HepG2 (cell line): ENCODE measurements around the gene TBR1. TPM values are rescaled to one million over a fixed set of nuclear protein-coding genes. Genes with fewer than 3 reads are reported as not detected.

Source experiments
- ARNT2 ChIP-seq: sonication (generic); formaldehyde crosslinking; IDR thresholded peaks from 2 replicates; pipeline ENCODE4 v1.8.0; 2022; ENCODE audit warnings: mild to moderate bottlenecking, low read depth, missing genetic modification reagents, moderate library complexity
- ASH2L ChIP-seq: fragments of 300-600, 200-600 bp; sonication (generic); IDR thresholded peaks from 2 replicates; pipeline ENCODE4 v1.7.0; 2017; ENCODE audit warnings: low read depth, mild to moderate bottlenecking, moderate library complexity, mixed read lengths, low read length; ENCODE audit not compliant: insufficient read length
- ELF4 ChIP-seq: sonication (generic); formaldehyde crosslinking; IDR thresholded peaks from 2 replicates; pipeline ENCODE4 v1.5.0; 2020; ENCODE audit warnings: missing genetic modification reagents, mild to moderate bottlenecking, moderate library complexity, borderline replicate concordance
- MAF1 ChIP-seq: sonication (generic); formaldehyde crosslinking; IDR thresholded peaks from 2 replicates; pipeline ENCODE4 v1.5.0; 2020; ENCODE audit warnings: missing genetic modification reagents, borderline replicate concordance
- MAFF ChIP-seq: IDR thresholded peaks from 2 replicates; pipeline ENCODE4 v1.6.1; 2011; ENCODE audit warnings: low read depth, low read length, improper control_type of control experiment
- ONECUT2 ChIP-seq: sonication (generic); formaldehyde crosslinking; IDR thresholded peaks from 2 replicates; pipeline ENCODE4 v1.4.0; 2020; ENCODE audit warnings: missing genetic modification reagents
- RAD21 ChIP-seq: fragments of 450-650 bp; formaldehyde crosslinking; IDR thresholded peaks from 2 replicates; pipeline ENCODE4 v1.5.0; 2020; ENCODE audit warnings: mild to moderate bottlenecking
- SALL2 ChIP-seq: sonication (generic); formaldehyde crosslinking; IDR thresholded peaks from 2 replicates; pipeline ENCODE4 v1.8.1; 2023; ENCODE audit warnings: mild to moderate bottlenecking, missing genetic modification reagents, inconsistent platforms
- SMAD1 ChIP-seq: sonication (generic); formaldehyde crosslinking; IDR thresholded peaks from 2 replicates; pipeline ENCODE4 v1.4.0; 2020; ENCODE audit warnings: missing genetic modification reagents, low read depth, mild to moderate bottlenecking, borderline replicate concordance
- STAG1 ChIP-seq: sonication (generic); formaldehyde crosslinking; IDR thresholded peaks from 2 replicates; pipeline ENCODE4 v1.4.0; 2020; ENCODE audit warnings: missing genetic modification reagents
- ZNF20 ChIP-seq: sonication (generic); formaldehyde crosslinking; IDR thresholded peaks from 2 replicates; pipeline ENCODE4 v1.4.0; 2020; ENCODE audit warnings: mild to moderate bottlenecking, moderate library complexity, missing genetic modification reagents
- ZNF263 ChIP-seq: sonication (generic); formaldehyde crosslinking; IDR thresholded peaks from 2 replicates; pipeline ENCODE4 v1.4.0; 2020; ENCODE audit warnings: missing genetic modification reagents
- ZNF501 ChIP-seq: sonication (generic); formaldehyde crosslinking; IDR thresholded peaks from 2 replicates; pipeline ENCODE4 v1.5.1; 2020; ENCODE audit warnings: mild to moderate bottlenecking, moderate library complexity, missing genetic modification reagents
- polyA plus RNA-seq, 8 experiments: library from polyadenylated mRNA; depleted of rRNA in 3 of 8; stranded (reverse) in 7 of 8; unstranded in 1 of 8; fragments of >200 nt; fragmentation: Illumina TruSeq in 4 of 8; extraction: Trizol in 4 of 8; gene quantifications; 2 replicates each; pipeline versions ENCODE4 v1.2.1 to v1.2.3, GENCODE V29; 2011 to 2016; ENCODE audit warnings: low read depth in 4 of 8, missing spikeins in 1 of 8, mixed read lengths in 1 of 8; ENCODE audit not compliant: insufficient read depth in 1 of 8
- total RNA-seq, 5 experiments: library from RNA; depleted of rRNA; stranded (reverse); fragments of >200 nt; fragmentation: Illumina TruSeq; extraction: Trizol; gene quantifications; 2 replicates each; pipeline ENCODE4 v1.2.3, GENCODE V29; 2016; ENCODE audit warnings: low read depth in 1 of 5
- TF ChIP-seq, protein P1 (sequence below): sonication (generic); formaldehyde crosslinking; IDR thresholded peaks from 2 replicates; pipeline ENCODE4 v1.5.1; 2020; ENCODE audit warnings: mild to moderate bottlenecking, missing genetic modification reagents, moderate library complexity
- TF ChIP-seq, protein P2 (sequence below): sonication (generic); formaldehyde crosslinking; IDR thresholded peaks from 2 replicates; pipeline ENCODE4 v1.9.0; 2021; ENCODE audit warnings: mild to moderate bottlenecking, missing genetic modification reagents
- TF ChIP-seq, protein P3 (sequence below), 2 experiments: sonication (generic) in 1 of 2; formaldehyde crosslinking in 1 of 2; IDR thresholded peaks; 2 replicates each; pipeline versions ENCODE4 v1.4.0 to v1.6.1; 2018 to 2020; ENCODE audit warnings: missing genetic modification reagents in 2 of 2, borderline replicate concordance in 1 of 2, low read depth in 1 of 2, mild to moderate bottlenecking in 1 of 2, missing biosample characterization in 1 of 2
- TF ChIP-seq, protein P4 (sequence below): sonication (generic); formaldehyde crosslinking; IDR thresholded peaks from 2 replicates; pipeline ENCODE4 v1.8.1; 2023; ENCODE audit warnings: mild to moderate bottlenecking, missing genetic modification reagents

The TBR1 gene
- total and polyA plus RNA-seq, 2 of the 13 experiments (the other 11 are each of a cell fraction or from before 2014, with no cell fraction given): not detected

DNA sequence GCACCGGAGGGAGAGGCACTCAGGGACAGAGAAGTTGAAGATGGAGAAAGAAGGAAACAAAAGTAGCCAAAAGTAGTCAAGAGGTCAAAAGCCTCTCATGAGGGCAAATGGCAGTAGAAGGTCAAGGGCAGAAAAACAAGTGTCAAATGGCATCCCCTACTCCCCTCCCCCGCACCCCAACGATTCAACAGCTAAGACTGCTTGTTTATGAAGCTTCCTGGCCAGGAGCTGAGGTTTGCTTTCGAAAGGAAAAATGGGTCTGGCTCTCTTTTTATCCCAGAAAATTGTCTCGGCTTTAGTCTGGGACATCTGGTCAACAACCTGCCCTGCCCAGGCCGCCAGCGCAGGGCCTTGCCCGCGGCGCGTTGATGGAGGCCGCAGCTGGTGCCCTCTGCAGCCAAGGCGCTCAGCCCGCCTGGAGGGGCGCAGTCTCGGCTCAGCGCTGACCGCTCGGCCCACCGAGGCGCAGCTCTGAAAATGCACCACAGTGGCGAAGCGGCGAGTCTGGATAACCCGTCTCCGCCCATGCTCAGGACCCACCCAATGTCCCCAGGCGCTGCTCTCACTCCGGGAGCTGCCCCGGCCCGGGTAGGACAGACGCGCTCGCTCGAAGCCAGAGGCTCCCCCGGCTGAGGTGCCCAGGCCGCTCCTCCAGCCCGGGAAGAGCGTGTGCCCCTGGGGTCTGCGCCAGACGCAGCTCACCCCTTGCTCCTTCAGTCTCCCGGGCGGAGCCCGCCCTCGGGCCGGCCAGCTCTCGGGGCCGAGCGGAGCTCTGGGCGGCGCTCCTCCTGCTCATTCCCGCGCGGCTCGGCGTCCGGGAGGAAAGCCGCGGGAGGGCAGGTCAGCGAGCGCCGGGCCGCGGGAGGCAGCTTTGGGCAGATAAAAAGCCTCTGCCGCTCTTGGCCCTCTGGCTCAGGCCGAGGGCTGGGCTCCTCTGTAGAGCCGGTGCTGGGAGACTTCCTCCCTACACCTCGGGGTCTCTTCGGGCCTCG, 1.8 kb upstream of the TBR1 start (continued):
- TF ChIP-seq ASH2L (peak; percentile 30), ARNT2 (CRISPR knock-in tag) (peak; percentile 32; the same call in 1 of the 2 replicates), ZNF263 (CRISPR knock-in tag) (0 out of 2 replicates have a peak, but pooled peaks have one; percentile 31), ZNF501 (peak; percentile 91), RAD21 (CRISPR knock-in tag) (0 out of 2 replicates have a peak, but pooled peaks have one; percentile 26), SALL2 (CRISPR knock-in tag) (peak; percentile 72; the same call in 1 of the 2 replicates), STAG1 (CRISPR knock-in tag) (peak; percentile 8; the same call in 1 of the 2 replicates), MAF1 (CRISPR knock-in tag) (no peak), ONECUT2 (no peak), ELF4 (CRISPR knock-in tag) (no peak), SMAD1 (0 out of 2 replicates have a peak, but pooled peaks have one; percentile 0), ZNF20 (CRISPR knock-in tag) (0 out of 2 replicates have a peak, but pooled peaks have one; percentile 28), MAFF (no peak)
- TF ChIP-seq, protein P1, sequence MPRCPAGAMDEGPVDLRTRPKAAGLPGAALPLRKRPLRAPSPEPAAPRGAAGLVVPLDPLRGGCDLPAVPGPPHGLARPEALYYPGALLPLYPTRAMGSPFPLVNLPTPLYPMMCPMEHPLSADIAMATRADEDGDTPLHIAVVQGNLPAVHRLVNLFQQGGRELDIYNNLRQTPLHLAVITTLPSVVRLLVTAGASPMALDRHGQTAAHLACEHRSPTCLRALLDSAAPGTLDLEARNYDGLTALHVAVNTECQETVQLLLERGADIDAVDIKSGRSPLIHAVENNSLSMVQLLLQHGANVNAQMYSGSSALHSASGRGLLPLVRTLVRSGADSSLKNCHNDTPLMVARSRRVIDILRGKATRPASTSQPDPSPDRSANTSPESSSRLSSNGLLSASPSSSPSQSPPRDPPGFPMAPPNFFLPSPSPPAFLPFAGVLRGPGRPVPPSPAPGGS (CRISPR knock-in tag): peak; percentile 84; the same call in 1 of the 2 replicates
- TF ChIP-seq, protein P2, sequence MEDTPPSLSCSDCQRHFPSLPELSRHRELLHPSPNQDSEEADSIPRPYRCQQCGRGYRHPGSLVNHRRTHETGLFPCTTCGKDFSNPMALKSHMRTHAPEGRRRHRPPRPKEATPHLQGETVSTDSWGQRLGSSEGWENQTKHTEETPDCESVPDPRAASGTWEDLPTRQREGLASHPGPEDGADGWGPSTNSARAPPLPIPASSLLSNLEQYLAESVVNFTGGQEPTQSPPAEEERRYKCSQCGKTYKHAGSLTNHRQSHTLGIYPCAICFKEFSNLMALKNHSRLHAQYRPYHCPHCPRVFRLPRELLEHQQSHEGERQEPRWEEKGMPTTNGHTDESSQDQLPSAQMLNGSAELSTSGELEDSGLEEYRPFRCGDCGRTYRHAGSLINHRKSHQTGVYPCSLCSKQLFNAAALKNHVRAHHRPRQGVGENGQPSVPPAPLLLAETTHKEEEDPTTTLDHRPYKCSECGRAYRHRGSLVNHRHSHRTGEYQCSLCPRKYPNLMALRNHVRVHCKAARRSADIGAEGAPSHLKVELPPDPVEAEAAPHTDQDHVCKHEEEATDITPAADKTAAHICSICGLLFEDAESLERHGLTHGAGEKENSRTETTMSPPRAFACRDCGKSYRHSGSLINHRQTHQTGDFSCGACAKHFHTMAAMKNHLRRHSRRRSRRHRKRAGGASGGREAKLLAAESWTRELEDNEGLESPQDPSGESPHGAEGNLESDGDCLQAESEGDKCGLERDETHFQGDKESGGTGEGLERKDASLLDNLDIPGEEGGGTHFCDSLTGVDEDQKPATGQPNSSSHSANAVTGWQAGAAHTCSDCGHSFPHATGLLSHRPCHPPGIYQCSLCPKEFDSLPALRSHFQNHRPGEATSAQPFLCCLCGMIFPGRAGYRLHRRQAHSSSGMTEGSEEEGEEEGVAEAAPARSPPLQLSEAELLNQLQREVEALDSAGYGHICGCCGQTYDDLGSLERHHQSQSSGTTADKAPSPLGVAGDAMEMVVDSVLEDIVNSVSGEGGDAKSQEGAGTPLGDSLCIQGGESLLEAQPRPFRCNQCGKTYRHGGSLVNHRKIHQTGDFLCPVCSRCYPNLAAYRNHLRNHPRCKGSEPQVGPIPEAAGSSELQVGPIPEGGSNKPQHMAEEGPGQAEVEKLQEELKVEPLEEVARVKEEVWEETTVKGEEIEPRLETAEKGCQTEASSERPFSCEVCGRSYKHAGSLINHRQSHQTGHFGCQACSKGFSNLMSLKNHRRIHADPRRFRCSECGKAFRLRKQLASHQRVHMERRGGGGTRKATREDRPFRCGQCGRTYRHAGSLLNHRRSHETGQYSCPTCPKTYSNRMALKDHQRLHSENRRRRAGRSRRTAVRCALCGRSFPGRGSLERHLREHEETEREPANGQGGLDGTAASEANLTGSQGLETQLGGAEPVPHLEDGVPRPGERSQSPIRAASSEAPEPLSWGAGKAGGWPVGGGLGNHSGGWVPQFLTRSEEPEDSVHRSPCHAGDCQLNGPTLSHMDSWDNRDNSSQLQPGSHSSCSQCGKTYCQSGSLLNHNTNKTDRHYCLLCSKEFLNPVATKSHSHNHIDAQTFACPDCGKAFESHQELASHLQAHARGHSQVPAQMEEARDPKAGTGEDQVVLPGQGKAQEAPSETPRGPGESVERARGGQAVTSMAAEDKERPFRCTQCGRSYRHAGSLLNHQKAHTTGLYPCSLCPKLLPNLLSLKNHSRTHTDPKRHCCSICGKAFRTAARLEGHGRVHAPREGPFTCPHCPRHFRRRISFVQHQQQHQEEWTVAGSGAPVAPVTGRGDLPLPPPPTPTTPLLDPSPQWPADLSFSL (CRISPR knock-in tag): no peak
- TF ChIP-seq, protein P3, sequence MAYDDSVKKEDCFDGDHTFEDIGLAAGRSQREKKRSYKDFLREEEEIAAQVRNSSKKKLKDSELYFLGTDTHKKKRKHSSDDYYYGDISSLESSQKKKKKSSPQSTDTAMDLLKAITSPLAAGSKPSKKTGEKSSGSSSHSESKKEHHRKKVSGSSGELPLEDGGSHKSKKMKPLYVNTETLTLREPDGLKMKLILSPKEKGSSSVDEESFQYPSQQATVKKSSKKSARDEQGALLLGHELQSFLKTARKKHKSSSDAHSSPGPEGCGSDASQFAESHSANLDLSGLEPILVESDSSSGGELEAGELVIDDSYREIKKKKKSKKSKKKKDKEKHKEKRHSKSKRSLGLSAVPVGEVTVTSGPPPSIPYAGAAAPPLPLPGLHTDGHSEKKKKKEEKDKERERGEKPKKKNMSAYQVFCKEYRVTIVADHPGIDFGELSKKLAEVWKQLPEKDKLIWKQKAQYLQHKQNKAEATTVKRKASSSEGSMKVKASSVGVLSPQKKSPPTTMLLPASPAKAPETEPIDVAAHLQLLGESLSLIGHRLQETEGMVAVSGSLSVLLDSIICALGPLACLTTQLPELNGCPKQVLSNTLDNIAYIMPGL (CRISPR knock-in tag; IDR thresholded peaks at IDR 0.05; ENCODE audit: borderline replicate concordance in 1 of 2, low read depth in 1 of 2): peak; percentile 41 to 52; a peak in 1 of 4 replicates
- TF ChIP-seq, protein P4, sequence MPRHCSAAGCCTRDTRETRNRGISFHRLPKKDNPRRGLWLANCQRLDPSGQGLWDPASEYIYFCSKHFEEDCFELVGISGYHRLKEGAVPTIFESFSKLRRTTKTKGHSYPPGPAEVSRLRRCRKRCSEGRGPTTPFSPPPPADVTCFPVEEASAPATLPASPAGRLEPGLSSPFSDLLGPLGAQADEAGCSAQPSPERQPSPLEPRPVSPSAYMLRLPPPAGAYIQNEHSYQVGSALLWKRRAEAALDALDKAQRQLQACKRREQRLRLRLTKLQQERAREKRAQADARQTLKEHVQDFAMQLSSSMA (CRISPR knock-in tag): peak; percentile 66; the same call in 1 of the 2 replicates
